ENCODE measurements around the gene RXFP4.

RXFP4 gene

DNA sequence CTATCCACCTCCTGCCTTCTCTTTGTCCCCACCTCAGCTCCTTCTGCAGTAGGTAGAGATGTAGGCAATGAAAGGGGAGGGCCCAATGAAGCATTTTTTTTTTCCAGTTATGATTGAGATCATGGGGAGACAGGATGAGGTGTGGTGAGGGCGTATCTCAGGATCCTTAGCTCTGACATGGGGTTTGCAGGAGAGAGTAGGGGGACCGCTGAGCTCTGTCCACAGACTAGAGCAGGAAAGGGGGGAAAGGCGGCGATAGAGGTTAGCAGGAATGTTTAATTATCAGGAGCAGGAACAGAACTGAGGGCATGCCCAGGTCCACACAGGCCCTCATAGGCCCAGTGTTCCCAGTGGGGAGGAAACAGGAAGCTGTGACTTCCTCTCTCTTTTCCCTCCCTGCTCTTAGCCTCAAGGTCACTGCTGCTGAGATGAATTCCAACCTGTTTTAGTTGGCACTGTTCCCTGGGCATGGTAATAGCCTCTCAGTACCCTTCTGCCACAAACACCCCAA lies 901 bp upstream of the RXFP4 start:
- Mint-ChIP-seq H3K4me3 (no peak overlapping the region), H3K36me3 (ENCODE audit: low read depth) (no peaks in the 10 kb centered on the region), H3K27me3 (ENCODE audit: low read depth) (no peaks in the 10 kb centered on the region), H3K4me1 (peaks cover 37% of the 10 kb centered on the region), H3K27ac (peak overlapping the region; percentile 85 to 94 (median 93)), H3K9me3 (no peaks in the 10 kb centered on the region)
- TF ChIP-seq, protein P1, sequence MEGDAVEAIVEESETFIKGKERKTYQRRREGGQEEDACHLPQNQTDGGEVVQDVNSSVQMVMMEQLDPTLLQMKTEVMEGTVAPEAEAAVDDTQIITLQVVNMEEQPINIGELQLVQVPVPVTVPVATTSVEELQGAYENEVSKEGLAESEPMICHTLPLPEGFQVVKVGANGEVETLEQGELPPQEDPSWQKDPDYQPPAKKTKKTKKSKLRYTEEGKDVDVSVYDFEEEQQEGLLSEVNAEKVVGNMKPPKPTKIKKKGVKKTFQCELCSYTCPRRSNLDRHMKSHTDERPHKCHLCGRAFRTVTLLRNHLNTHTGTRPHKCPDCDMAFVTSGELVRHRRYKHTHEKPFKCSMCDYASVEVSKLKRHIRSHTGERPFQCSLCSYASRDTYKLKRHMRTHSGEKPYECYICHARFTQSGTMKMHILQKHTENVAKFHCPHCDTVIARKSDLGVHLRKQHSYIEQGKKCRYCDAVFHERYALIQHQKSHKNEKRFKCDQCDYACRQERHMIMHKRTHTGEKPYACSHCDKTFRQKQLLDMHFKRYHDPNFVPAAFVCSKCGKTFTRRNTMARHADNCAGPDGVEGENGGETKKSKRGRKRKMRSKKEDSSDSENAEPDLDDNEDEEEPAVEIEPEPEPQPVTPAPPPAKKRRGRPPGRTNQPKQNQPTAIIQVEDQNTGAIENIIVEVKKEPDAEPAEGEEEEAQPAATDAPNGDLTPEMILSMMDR (IDR thresholded peaks at IDR 0.05; ENCODE audit: unreplicated experiment in 3 of 3): no peak

DNA sequence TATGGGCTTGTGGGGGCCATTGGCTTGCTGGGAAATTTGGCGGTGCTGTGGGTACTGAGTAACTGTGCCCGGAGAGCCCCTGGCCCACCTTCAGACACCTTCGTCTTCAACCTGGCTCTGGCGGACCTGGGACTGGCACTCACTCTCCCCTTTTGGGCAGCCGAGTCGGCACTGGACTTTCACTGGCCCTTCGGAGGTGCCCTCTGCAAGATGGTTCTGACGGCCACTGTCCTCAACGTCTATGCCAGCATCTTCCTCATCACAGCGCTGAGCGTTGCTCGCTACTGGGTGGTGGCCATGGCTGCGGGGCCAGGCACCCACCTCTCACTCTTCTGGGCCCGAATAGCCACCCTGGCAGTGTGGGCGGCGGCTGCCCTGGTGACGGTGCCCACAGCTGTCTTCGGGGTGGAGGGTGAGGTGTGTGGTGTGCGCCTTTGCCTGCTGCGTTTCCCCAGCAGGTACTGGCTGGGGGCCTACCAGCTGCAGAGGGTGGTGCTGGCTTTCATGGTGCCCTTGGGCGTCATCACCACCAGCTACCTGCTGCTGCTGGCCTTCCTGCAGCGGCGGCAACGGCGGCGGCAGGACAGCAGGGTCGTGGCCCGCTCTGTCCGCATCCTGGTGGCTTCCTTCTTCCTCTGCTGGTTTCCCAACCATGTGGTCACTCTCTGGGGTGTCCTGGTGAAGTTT lies 550 bp downstream of the RXFP4 start:
- H3K9me3 Mint-ChIP-seq: no peaks in the 10 kb centered on the region
- H3K36me3 Mint-ChIP-seq (ENCODE audit: low read depth): peaks cover 10% of the 10 kb centered on the region
- TF ChIP-seq, protein P1 (IDR thresholded peaks at IDR 0.05; ENCODE audit: unreplicated experiment in 3 of 3): no peak
- H3K4me3 Mint-ChIP-seq: no peak overlapping the region
- H3K27me3 Mint-ChIP-seq (ENCODE audit: low read depth): no peaks in the 10 kb centered on the region
- peak overlapping the region; percentile 85 to 94 (median 93) for H3K27ac Mint-ChIP-seq
- H3K4me1 Mint-ChIP-seq: peaks cover 45% of the 10 kb centered on the region

DNA sequence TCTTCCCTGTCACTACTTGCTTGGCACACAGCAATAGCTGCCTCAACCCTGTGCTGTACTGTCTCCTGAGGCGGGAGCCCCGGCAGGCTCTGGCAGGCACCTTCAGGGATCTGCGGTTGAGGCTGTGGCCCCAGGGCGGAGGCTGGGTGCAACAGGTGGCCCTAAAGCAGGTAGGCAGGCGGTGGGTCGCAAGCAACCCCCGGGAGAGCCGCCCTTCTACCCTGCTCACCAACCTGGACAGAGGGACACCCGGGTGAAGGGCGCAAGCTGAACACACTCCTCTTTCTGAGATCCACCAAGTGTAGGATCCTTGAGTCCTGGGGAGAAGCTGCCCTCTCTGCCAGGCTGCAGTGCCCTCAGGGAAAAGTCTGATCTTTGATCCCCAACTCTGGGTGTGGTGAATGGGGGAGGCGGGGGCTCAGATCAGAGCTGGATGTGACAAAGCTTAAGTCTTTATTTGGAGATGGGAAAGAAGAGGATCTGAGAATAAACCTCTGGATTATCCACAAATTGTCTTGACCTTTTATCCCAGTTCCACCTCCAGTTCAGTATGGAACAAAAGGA lies 1.2 kb downstream of the RXFP4 start:
- TF ChIP-seq, protein P1 (IDR thresholded peaks at IDR 0.05; ENCODE audit: unreplicated experiment in 3 of 3): no peak
- peaks cover 15% of the 10 kb centered on the region for H3K36me3 Mint-ChIP-seq (ENCODE audit: low read depth)
- peaks cover 45% of the 10 kb centered on the region for H3K4me1 Mint-ChIP-seq
- H3K4me3 Mint-ChIP-seq: no peak overlapping the region
- H3K9me3 Mint-ChIP-seq: no peaks in the 10 kb centered on the region
- H3K27ac Mint-ChIP-seq: peak overlapping the region; percentile 48 to 85 (median 64)
- H3K27me3 Mint-ChIP-seq (ENCODE audit: low read depth): no peaks in the 10 kb centered on the region

DNA sequence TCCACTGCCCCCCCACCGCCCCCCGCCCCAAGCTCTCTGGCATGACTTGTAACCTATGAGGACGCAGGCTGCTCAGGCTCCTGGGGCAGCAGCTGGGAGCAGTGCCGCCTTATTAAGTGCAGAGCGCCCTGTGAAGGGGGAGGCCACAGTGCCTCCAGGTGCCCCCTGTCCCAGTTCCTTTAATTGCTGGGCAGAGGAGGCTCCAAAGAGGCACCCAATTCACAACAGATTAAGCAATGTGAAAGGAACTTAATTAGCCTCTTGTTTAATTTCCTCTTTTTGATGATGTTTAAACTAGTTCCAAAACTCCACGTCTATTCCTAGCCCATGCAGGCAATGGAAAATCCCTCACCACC lies 3.0 kb downstream of the RXFP4 start:
- Mint-ChIP-seq H3K36me3 (ENCODE audit: low read depth) (peaks cover 23% of the 10 kb centered on the region), H3K27me3 (ENCODE audit: low read depth) (no peaks in the 10 kb centered on the region), H3K27ac (peak overlapping the region; percentile 89 to 91 (median 89)), H3K4me1 (peaks cover 38% of the 10 kb centered on the region), H3K4me3 (peak overlapping the region in 1 of 3 experiments; percentile 6), H3K9me3 (no peaks in the 10 kb centered on the region)
- TF ChIP-seq, protein P1 (IDR thresholded peaks at IDR 0.05; ENCODE audit: unreplicated experiment in 3 of 3): no peak

DNA sequence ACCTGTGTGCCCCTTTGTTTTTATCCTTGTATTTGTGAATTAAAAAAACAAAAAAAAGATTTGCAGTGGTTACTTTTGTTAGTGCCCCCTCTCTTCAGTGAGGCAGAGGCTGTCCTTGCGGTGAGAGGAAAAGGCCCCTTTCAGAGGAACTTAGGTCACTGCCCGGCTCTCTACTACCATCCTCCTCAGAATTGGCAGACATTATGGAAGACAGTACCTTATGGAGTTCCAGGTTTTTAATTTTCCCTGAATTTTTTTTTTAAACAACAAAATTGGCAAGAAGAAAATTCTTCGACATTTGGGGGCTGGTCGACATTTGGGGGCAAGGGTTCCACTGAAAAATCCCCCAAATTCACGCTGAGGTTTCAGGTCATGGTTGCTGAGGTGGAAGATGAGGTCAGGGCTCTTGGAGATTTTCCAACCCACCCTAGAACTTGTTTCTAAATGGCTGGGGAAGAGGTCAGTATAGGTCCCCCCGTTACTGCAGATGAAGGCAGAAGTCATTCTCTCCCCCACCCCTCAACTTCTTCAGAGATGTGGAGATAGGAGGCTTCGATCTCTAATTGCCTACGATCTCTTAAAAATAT lies 5.3 kb downstream of the RXFP4 start:
- H3K36me3 Mint-ChIP-seq (ENCODE audit: low read depth): peaks cover 37% of the 10 kb centered on the region
- no peaks in the 10 kb centered on the region for H3K9me3 Mint-ChIP-seq
- peak overlapping the region in 2 of 3 experiments; percentile 46 to 91 for H3K27ac Mint-ChIP-seq
- H3K4me3 Mint-ChIP-seq: no peak overlapping the region
- H3K27me3 Mint-ChIP-seq (ENCODE audit: low read depth): no peaks in the 10 kb centered on the region
- TF ChIP-seq, protein P1 (IDR thresholded peaks at IDR 0.05; ENCODE audit: unreplicated experiment in 3 of 3): no peak
- peaks cover 22% of the 10 kb centered on the region for H3K4me1 Mint-ChIP-seq
